AG10803 (cell line): ENCODE results near the gene TTR.

Source experiments
- DNase-seq: peaks from one replicate; pipeline ENCODE4 v3.0.0; 2010; ENCODE audit warnings: low read depth
- H3K4me3 ChIP-seq: 2 replicates; pipeline ENCODE4 v1.5.1; 2011; ENCODE audit warnings: mild to moderate bottlenecking, low read length, control low read depth
- TF ChIP-seq, protein P1 (sequence below): conservative IDR thresholded peaks from 2 replicates; pipeline ENCODE4 v1.5.1; 2011; ENCODE audit warnings: mild to moderate bottlenecking, low read length, control low read depth, inconsistent platforms

Gene TTR

DNA sequence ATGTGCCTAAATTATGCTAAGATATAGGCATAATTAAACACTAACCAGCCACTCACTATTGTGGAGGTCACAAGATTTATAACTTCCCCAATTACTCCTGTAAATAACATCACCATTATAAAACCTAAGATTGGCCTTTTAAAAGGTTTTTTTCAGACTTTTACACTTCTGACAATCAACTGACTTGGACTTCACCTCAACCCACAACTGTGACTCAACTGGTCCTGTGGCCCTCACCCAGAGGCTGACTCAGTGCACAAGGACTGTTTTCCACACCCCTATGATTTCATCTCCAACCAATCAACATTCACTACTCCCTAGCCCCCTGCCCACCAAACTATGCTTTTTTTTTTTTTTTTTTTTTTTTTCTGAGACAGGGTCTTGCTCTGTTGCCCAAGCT is 11.6 kb downstream of the TTR start:
- no peak overlapping the region for H3K4me3 ChIP-seq
- TF ChIP-seq, protein P1, sequence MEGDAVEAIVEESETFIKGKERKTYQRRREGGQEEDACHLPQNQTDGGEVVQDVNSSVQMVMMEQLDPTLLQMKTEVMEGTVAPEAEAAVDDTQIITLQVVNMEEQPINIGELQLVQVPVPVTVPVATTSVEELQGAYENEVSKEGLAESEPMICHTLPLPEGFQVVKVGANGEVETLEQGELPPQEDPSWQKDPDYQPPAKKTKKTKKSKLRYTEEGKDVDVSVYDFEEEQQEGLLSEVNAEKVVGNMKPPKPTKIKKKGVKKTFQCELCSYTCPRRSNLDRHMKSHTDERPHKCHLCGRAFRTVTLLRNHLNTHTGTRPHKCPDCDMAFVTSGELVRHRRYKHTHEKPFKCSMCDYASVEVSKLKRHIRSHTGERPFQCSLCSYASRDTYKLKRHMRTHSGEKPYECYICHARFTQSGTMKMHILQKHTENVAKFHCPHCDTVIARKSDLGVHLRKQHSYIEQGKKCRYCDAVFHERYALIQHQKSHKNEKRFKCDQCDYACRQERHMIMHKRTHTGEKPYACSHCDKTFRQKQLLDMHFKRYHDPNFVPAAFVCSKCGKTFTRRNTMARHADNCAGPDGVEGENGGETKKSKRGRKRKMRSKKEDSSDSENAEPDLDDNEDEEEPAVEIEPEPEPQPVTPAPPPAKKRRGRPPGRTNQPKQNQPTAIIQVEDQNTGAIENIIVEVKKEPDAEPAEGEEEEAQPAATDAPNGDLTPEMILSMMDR = no peak
- peak; percentile 5 for DNase-seq

DNA sequence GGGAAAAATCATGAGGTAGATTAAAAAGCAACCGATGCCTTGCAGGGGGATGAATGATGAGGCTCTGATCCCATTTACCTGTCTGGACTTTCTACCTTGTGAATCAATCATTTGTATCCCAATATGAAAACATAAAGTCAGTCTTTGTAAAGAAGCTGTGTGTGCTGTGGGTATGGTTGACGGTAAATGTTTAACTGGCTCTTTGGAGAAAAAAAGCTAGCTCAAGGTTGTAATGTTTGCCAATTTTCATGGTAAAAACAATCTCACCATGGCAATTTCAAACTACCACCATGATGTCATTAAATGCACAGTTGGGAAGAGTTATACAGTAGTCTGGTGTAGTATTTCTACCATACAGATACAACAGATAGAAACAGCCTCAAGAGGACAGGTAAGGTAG is 14.6 kb downstream of the TTR start:
- no peak for DNase-seq
- TF ChIP-seq, protein P1 = no peak
- no peak overlapping the region for H3K4me3 ChIP-seq

DNA sequence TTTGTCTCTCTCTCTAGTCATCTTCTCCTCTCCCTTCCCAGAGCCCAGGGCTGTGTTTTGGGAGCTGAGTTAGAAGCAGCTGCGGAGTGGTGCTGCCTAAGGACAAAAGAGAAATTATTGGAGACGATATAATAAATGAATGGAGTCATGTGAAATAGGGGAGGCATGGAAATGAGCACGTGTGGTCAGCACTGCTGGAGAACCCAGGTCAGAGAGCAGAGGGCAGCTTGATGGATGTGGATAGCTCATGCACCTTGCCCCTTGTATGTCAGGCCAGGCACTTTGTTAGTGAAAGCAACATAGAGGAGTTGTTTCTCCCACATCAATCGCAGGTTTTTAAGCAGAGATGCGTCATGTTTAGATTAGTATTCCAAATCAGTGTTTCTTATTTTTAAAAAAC is 15.7 kb downstream of the TTR start:
- no peak overlapping the region for H3K4me3 ChIP-seq
- TF ChIP-seq, protein P1 = no peak
- DNase-seq = no peak

DNA sequence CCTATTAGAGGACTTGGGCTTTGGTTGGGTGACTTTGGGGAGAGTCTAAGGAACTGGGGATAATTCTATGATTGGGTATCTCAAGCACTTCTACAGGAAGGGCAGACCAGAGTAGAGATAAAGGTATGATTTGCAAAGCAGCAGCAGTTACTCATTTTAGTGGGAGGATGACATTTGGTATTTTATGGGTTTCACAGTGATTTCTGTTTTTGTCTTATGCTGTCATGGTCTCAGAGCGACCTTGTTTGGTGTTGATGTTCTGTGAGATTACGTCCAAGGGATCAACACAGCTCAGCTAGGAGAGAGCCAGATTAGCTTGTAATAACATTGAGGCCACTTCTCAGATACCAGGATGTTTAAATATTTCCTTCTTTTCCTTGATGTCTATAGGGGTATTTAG is 18.2 kb downstream of the TTR start:
- no peak for DNase-seq
- H3K4me3 ChIP-seq = no peak overlapping the region
- TF ChIP-seq, protein P1 = no peak

DNA sequence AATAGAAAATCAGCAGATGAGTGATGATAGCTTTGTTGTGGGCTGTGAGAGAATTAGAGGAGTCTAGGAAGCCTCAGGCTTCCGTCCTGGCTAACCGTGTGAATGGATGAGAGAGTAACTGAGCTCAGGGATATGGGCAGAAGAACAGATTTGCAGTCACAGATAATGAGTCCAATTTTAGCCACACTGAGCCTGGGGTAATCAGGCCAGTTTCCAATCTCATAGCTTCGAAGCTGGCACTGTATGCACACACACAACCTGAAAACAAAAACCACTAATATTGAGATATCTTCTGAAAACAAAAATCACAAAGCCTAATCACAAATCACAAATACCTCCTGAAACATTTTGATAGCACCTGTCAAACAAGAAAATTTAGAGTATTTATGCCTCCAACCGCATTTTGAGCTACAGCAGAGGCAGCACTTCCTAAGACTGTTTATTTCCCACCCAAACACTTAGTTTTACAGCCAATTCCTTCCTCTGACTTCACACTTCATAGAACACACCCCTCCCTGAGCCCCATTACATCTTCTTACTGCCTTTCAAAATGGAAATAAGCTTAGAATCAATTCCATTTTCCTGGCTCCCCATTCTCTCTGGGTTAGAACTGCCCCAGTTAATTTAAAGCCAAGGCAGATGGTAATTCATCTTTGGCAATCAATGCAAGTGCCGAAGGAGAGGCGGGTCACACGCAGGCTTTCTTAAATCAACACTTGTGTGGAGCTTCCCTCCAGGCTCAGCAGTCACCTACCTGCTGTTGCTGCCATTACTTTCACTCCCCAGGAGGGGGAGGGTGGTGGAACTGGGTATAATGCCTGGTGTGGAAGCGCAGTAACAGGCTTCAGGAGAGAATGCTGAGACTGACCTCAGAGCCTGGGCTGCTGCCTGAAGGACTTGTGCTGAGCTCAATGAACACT is 18.9 kb downstream of the TTR start:
- DNase-seq = no peak
- TF ChIP-seq, protein P1 = no peak
- H3K4me3 ChIP-seq = no peak overlapping the region

DNA sequence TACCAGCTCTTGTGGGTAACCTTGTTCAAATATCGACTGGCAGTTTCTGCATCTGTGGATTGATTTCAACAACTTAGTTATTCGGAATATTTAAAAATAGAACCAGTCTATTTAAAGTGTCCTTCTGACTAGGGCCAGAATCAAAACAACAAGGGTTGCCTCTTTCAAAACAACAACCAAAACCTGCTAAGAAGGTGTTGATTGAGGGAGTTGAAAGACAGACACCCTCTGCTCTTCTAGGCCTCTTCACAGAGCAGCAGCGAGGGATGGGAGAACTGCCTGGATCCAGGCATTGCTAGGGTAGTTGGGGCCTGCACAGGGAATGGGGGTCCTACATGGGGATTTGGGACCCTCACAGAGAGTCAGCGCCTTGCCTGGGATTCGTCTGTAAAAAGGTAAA is 19.8 kb downstream of the TTR start:
- TF ChIP-seq, protein P1 = no peak
- H3K4me3 ChIP-seq = no peak overlapping the region
- DNase-seq = no peak

DNA sequence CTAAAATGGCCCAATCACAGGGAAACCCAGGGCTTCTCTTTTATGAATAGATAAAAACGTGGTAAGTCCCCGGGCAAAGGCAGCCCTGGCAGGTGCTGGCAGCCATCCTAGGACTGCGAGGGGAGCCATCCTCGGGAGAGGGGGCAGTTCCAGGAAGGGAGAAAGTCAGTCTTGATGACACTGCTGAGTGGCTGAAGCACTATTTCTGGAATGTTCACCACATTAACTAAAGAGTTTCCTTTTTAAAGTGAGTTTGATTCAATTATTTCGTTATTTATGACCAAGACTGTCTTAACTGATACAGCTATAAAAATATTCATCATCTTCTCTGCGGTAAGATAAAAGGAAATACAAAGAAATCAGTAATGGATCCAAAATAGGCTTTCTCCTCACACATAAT is 20.4 kb downstream of the TTR start:
- TF ChIP-seq, protein P1 = no peak
- no peak for DNase-seq
- H3K4me3 ChIP-seq = no peak overlapping the region
